ENCODE data around the gene NFE2L2. TPM values are rescaled to one million over a fixed set of nuclear protein-coding genes. Genes with fewer than 3 reads are reported as not detected.
"Not testable (repeated sequence)": the region's sequence is repeated elsewhere in the genome, so short reads cannot be mapped to it uniquely, and the experiment has no call there.

Gene NFE2L2
- total RNA-seq, 3 donors from 2014 or later, result 84.3 to 105 (median 99.1) TPM

DNA sequence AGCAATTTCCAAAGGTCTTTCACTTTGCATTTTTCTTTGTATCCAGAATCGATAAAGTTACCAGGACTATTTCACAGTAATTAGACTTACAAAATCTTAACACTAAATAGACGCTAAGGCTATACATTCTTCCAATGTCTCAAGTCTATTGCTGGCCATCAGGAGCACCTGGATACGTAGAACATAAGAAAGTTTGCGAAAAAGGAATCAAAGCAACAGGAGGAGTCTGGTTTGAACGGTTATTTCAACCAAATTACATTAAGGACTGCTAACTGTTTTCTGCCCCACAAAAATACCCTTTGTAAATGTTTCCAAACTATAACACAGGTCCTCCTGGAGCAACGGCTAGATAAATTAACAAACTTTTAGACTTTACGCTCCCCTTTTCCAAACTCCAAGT is 53.4 kb downstream of the NFE2L2 start:
- H3K36me3 ChIP-seq (ENCODE audit: low read depth), result peaks cover 1% of the 10 kb centered on the region
- no peak for DNase-seq
- TF ChIP-seq, protein P1, sequence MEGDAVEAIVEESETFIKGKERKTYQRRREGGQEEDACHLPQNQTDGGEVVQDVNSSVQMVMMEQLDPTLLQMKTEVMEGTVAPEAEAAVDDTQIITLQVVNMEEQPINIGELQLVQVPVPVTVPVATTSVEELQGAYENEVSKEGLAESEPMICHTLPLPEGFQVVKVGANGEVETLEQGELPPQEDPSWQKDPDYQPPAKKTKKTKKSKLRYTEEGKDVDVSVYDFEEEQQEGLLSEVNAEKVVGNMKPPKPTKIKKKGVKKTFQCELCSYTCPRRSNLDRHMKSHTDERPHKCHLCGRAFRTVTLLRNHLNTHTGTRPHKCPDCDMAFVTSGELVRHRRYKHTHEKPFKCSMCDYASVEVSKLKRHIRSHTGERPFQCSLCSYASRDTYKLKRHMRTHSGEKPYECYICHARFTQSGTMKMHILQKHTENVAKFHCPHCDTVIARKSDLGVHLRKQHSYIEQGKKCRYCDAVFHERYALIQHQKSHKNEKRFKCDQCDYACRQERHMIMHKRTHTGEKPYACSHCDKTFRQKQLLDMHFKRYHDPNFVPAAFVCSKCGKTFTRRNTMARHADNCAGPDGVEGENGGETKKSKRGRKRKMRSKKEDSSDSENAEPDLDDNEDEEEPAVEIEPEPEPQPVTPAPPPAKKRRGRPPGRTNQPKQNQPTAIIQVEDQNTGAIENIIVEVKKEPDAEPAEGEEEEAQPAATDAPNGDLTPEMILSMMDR (IDR thresholded peaks at IDR 0.05), result no peak
- H3K4me3 ChIP-seq, result no peak overlapping the region
- H3K9me3 ChIP-seq, result no peaks in the 10 kb centered on the region
- intact Hi-C loops (cut with DNase I, micrococcal nuclease), result loop anchor here in 1 of 2 donors (10.0 kb wide), 1 partner anchor 54 kb away; the partner anchor contains the start of gene NFE2L2
- H3K4me1 ChIP-seq (ENCODE audit: low read depth), result peaks cover 28% of the 10 kb centered on the region
- no peak for ATAC-seq

DNA sequence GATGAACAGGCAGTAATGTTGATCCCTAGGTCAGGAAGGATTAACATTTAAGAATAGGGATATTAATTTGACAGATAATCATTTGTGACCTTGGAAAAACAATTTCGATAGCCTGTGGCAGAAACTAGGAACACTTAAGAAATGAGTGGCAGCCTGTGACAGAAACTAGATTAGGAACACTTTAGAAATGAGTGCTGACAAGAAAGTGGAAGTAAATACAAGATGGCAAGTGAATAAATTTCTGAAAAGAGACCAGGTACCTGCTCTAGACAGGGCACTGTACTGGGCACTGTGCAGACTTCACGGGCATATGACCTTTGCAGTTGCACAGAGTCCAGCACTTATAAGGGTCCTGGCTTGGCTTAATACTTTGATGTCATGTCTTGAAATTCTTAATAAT is 57.4 kb downstream of the NFE2L2 start:
- peaks cover 7% of the 10 kb centered on the region for H3K4me1 ChIP-seq (ENCODE audit: low read depth)
- no peak for DNase-seq
- H3K4me3 ChIP-seq, result no peak overlapping the region
- TF ChIP-seq, protein P1 (IDR thresholded peaks at IDR 0.05), result no peak
- no peaks in the 10 kb centered on the region for H3K36me3 ChIP-seq (ENCODE audit: low read depth)
- intact Hi-C loops (cut with DNase I, micrococcal nuclease), result no loop called here
- ATAC-seq, result no peak
- H3K9me3 ChIP-seq, result no peaks in the 10 kb centered on the region

DNA sequence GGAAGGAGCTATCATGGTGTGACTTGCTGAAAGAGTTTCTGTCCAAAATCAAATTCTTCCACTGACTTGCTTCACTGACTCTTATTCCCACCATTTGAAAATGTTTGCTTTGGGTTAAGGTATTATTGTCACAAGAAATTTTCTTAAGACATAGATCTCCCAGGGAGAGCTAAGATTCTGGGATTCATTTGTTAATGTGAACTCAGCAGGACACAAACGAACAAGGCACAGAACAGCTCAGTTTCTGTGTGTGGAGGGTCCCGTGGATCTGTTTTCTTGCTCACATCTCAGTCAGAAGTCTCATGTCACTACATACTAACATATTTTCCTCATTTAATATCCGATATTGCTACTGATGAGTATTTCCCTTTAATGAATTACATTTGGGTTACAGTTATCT is 60.1 kb downstream of the NFE2L2 start:
- ATAC-seq (no peak), DNase-seq (no peak)
- Histone ChIP-seq H3K4me3 (no peak overlapping the region), H3K9me3 (no peaks in the 10 kb centered on the region), H3K36me3 (ENCODE audit: low read depth) (no peaks in the 10 kb centered on the region), H3K4me1 (ENCODE audit: low read depth) (no peaks in the 10 kb centered on the region)
- intact Hi-C loops (cut with DNase I, micrococcal nuclease), result no loop called here
- TF ChIP-seq, protein P1 (IDR thresholded peaks at IDR 0.05), result no peak

DNA sequence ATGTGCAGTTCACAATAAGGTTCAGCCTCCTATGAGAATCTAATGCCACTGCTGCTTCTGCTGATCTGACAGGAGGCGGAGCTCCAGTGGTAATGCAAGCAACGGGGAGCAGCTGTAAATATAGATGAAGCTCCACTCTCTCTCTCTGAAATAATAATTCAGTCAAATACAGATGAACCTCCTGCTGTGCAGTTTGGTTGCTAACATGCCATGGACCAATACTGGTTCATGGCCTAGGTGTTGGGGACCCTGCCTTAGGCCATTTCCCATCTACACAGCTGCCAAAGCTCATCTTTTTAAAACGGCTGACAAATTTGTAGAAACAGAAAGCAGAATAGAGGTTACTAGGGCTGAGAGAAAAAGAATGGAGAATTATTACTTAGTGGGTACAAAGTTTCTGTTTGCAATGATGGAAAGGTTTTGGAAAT is 62.6 kb downstream of the NFE2L2 start:
- TF ChIP-seq, protein P1 (IDR thresholded peaks at IDR 0.05), result no peak
- no peak for ATAC-seq
- Histone ChIP-seq H3K36me3 (ENCODE audit: low read depth) (no peaks in the 10 kb centered on the region), H3K4me3 (no peak overlapping the region), H3K4me1 (ENCODE audit: low read depth) (no peaks in the 10 kb centered on the region), H3K9me3 (no peaks in the 10 kb centered on the region)
- intact Hi-C loops (cut with DNase I, micrococcal nuclease), result no loop called here
- DNase-seq, result no peak

DNA sequence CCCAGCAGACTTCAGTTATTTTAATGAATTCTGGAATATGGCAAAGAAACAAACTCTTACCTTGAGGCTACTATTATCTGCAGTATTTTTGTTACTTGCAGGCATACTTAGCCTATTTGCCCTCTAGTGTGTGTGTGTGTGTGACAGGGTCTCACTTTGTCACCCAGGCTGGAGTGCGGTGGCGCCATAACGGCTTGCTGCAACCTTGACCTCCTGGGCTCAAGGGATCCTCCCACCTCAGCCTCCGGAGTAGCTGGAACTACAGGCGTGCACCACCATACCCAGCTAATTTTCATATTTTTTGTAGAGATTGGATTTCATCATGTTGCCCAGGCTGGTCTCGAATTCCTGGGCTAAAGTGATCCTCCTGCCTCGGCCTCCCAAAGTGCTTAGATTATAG is 64.1 kb downstream of the NFE2L2 start:
- H3K4me1 ChIP-seq (ENCODE audit: low read depth); ATAC-seq; H3K4me3 ChIP-seq; DNase-seq; H3K9me3 ChIP-seq; intact Hi-C loops (cut with DNase I, micrococcal nuclease); H3K36me3 ChIP-seq (ENCODE audit: low read depth): not testable (repeated sequence)

DNA sequence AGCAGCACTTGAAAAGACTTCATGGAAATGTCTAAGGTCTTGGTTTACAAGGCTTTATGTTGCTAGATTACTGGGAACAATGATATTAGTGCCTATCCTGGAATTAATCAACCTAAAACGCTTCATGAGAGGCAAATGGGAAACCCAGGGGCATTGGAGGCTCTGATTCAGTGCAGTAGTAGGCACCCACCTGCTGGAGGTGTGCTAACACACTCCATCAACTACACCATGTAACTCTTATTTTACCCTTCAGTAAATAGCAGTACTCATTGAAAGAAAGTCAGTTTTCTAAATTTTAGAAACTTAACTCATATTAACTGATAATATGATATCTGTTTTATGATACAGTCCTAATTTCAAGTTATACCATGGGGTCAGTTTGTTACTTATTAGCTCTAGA is 69.3 kb downstream of the NFE2L2 start:
- TF ChIP-seq, protein P1 (IDR thresholded peaks at IDR 0.05), result no peak
- DNase-seq (no peak), ATAC-seq (no peak)
- Histone ChIP-seq H3K36me3 (ENCODE audit: low read depth) (no peaks in the 10 kb centered on the region), H3K4me3 (no peak overlapping the region), H3K9me3 (no peaks in the 10 kb centered on the region), H3K4me1 (ENCODE audit: low read depth) (no peaks in the 10 kb centered on the region)
- intact Hi-C loops (cut with DNase I, micrococcal nuclease), result no loop called here

Data from mucosa of descending colon (tissue), 3 donors.